HEK293T (cell line): Measurements from ENCODE around the gene TMEM107.

ENCODE experiments used
- BHLHE40 ChIP-seq: fragments of 450-650 bp; IDR thresholded peaks from 2 replicates; pipeline ENCODE4 v1.6.1; 2016; ENCODE audit warnings: mild to moderate bottlenecking, moderate library complexity, borderline replicate concordance
- FOXK2 ChIP-seq: fragments of 450-650 bp; IDR thresholded peaks from 2 replicates; pipeline ENCODE4 v1.6.1; 2016; ENCODE audit warnings: mild to moderate bottlenecking
- SUZ12 ChIP-seq: fragments of 450-650 bp; IDR thresholded peaks from 2 replicates; pipeline ENCODE4 v1.6.1; 2016; ENCODE audit warnings: mild to moderate bottlenecking

GRCh38 chr17:8204761-8205555 lies 28.8 kb upstream of the TMEM107 start:
- no peak for TF ChIP-seq BHLHE40
- no peak for TF ChIP-seq FOXK2
- TF ChIP-seq SUZ12, result no peak
